ENCODE measurements around the gene HIVEP1.
"Not testable (repeated sequence)": the region's sequence is repeated elsewhere in the genome, so short reads cannot be mapped to it uniquely, and the experiment has no call there.

Gene HIVEP1

GRCh38 chr6:12094689-12095088 is 82.6 kb downstream of the HIVEP1 start:
- DNase-seq, result no peak

- no peak for DNase-seq
These were observed 84.2 kb downstream of the HIVEP1 start for GRCh38 chr6:12096342-12096741.

- DNase-seq, result peak; percentile 59
These were observed 85.7 kb downstream of the HIVEP1 start for GRCh38 chr6:12097791-12098190.

- DNase-seq, result no peak
These were observed 87.7 kb downstream of the HIVEP1 start for GRCh38 chr6:12099623-12100338.

DNA sequence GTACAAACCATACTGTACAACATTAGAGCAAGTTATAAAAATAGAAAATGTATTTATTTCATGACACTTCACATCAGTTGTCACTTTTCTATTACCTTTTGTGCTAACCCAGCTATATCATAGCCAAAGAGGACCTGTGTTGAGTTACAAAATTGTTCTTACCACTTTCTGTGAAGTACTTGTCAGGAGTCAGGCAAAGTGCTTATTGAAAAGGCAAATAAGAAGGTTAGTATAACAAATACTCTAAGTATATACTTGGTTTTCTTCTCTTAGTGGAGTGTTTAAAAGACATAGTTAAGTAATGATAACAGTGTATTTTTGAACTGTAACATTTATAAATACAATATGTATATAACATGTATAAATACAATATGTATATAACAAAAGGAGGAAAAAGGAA is 88.9 kb downstream of the HIVEP1 start:
- no peak for DNase-seq

- DNase-seq, result no peak
These were observed 89.7 kb downstream of the HIVEP1 start for GRCh38 chr6:12101653-12102312.

DNA sequence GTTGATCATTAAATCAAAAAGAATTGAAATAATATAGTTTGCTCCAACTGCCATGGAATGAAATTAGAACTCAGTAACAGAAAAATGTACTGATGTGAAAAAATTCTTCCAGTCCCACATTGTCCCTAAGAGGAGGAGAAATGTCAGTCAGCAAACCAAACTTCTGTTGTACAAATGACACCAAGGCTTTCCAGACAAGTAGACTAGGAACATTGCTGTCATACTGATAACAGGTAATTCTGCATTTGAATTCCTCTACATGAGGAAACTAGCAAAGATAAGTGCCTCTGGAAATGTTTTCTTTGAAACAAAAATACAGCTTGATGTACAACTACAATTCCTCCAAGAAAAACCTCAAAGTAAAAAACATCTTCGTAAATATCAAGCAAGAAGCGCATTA is 90.2 kb downstream of the HIVEP1 start:
- no peak for DNase-seq

GRCh38 chr6:12103158-12103557 is 91.0 kb downstream of the HIVEP1 start:
- no peak for DNase-seq

- DNase-seq, result no peak
These were observed 93.2 kb downstream of the HIVEP1 start for GRCh38 chr6:12105271-12105670.

- not testable (repeated sequence) for DNase-seq
These were observed 96.3 kb downstream of the HIVEP1 start for GRCh38 chr6:12108376-12108775.

DNA sequence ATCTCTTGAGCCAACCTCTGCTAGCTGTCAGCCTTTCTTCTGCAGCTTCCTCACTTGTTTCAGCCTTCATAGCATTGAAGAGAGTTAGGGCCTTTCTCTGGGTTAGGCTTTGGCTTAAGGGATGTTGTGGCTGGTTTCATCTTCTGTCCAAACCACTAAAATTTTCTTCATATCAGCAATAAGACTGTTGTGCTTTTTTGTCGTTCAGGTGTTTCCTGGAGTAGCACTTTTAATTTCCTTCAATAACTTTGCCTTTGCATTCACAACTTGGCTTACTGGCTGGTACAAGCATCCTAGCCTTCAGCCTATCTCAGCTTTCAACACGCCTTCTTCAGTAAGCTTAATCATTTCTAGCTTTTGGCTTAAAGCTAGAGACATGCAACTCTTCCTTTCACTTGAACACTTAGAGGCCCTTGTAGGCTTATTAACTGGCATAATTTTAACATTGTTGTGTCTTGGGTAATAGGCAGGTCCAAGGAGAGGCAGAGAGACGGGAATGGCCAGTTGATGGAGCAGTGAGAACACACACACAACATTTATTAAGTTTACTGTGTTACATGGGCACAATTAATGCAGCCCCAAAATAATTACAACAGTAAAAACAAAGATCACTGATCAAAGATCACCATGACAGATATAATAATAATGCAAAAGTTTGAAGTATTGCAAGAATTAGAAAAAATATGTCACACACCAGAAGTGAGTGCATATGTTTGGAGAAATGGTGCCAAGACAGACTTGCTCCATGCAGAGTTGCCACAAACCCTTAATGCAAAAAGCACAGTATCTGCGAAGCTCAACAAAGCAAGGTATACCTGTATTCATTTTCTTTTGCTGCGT is 98.6 kb downstream of the HIVEP1 start:
- DNase-seq, result no peak

GRCh38 chr6:12111363-12111670 is 99.2 kb downstream of the HIVEP1 start:
- no peak for DNase-seq

- DNase-seq, result peak; percentile 26
These were observed 100.6 kb downstream of the HIVEP1 start for GRCh38 chr6:12112540-12113189.

DNA sequence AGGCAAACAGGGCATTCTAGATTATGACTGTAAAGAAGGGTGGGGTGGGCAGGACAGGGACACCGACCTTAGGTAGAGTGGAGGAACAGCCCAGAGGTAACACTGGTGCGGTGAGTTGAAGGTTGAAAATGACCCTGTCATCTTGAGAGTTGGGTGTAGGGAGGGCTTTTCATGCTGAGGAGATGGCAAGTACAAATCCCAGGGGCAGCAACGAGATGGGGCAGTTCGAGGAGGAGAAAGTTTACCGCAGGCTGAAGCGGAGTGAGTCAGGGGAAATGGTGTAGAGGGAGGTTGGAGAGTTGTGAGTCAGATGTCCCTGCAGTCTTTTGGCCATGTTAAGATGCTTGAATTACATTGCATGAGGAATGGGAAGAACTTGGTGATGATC is 101.1 kb downstream of the HIVEP1 start:
- peak; percentile 86 for DNase-seq

DNA sequence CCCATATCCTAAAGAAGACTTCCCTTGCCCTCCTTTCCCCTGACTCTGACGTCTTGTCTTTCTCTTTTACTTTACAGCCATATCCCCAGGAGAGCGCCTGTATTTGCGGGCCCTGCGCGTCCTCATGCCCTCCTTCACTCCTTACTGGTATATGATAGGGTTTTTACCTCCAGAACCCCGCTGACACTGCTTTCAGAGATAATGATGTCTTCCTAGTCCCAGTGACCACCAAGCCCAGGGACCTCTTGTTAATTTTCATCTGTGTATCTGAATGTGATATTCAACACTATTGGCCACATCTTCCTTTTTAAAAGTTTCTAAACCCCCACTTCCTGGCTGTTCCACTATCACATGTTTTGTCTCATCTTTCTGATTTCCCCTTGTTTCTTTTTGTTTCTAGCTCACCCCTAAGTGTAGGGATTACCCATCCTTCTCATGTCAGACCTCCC is 102.0 kb downstream of the HIVEP1 start:
- DNase-seq, result no peak

DNA sequence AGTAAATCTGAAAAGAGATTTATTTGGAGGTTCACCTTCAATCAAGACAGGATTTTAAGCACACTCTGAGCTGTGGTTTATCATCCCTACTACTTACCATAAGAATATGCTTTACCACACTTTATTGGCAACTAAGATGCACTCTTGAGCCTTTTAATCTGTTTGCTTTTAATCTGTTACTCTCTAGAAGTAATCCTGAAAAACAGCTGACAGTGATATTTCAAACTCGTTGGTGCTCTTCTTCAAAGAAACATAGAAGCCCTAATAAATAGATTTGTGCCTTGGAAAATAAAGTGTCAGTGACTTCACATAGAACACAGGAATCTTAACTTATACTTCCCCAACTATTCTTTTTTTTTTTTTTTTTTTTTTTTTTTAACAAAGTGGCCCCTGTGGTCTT is 102.9 kb downstream of the HIVEP1 start:
- no peak for DNase-seq

GRCh38 chr6:12115492-12115891 is 103.4 kb downstream of the HIVEP1 start:
- no peak for DNase-seq

- DNase-seq, result no peak
These were observed 104.2 kb downstream of the HIVEP1 start for GRCh38 chr6:12116264-12116800.

- DNase-seq, result no peak
These were observed 104.9 kb downstream of the HIVEP1 start for GRCh38 chr6:12116978-12117377.

- DNase-seq, result no peak
These were observed 106.5 kb downstream of the HIVEP1 start for GRCh38 chr6:12118607-12119006.

- DNase-seq, result no peak
These were observed 107.0 kb downstream of the HIVEP1 start for GRCh38 chr6:12119085-12119588.

DNA sequence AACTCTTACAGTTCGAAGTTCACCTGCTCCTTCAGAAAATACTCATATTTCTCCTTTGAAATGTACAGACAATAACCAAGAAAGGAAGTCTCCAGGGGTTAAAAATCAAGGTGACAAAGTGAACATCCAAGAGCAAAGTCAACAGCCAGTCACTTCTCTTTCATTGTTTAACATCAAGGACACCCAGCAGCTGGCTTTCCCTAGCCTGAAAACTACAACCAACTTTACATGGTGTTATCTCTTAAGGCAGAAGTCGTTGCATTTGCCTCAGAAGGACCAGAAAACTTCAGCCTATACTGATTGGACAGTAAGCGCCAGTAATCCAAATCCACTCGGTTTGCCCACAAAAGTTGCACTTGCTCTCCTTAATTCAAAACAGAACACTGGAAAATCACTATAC is 113.3 kb downstream of the HIVEP1 start:
- no peak for DNase-seq

DNA sequence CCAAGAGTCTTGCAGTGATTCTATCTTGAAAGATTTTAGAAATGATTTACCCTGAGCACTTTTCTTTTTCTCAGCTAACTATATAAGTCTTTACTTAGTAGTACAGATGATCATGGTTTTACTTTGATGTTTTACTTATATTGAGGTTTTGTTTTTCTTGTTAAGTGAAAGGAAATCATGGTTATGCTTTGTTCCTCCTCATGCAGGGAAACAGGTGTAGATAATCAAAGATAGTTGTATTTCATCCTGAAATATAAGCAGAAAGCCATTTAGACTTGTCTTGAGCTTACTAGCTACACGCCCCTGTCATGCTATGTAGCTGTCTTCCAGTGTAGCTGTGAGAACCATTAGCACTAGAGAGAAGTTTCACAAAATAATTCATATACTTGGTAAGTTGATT is 113.9 kb downstream of the HIVEP1 start:
- DNase-seq, result no peak
